Neural cell (in vitro differentiated cells): Measurements from ENCODE around the gene DCC. TPM values are rescaled to one million over a fixed set of nuclear protein-coding genes. Genes with fewer than 3 reads are reported as not detected.

ENCODE experiments used
- H2AFZ ChIP-seq: fragments of 200-600, 300-800 bp; sonication (generic), shearing (Covaris generic); 2 replicates; pipeline ENCODE4 v1.6.0; 2014; ENCODE audit warnings: low read depth, mild to moderate bottlenecking, antibody characterized with exemption, low read length, moderate library complexity
- H3F3A ChIP-seq: fragments of 200-600 bp; shearing (Covaris generic); 2 replicates; pipeline ENCODE4 v1.6.1; 2016; ENCODE audit warnings: mild to moderate bottlenecking, moderate library complexity, mixed read lengths, antibody characterized with exemption, low read length; ENCODE audit not compliant: insufficient read depth, poor library complexity, severe bottlenecking
- H3K27ac ChIP-seq: fragments of 200-600, 300-800 bp; sonication (generic), shearing (Covaris generic); 2 replicates; pipeline ENCODE4 v1.5.1; 2014; ENCODE audit warnings: mild to moderate bottlenecking, low read length, moderate library complexity
- H3K27me3 ChIP-seq: fragments of 300-800, 200-600 bp; sonication (generic), shearing (Covaris generic); 2 replicates; pipeline ENCODE4 v1.6.0; 2014; ENCODE audit warnings: mild to moderate bottlenecking, low read depth, low read length, moderate library complexity; ENCODE audit not compliant: insufficient read depth
- H3K36me3 ChIP-seq: fragments of 300-800, 200-600 bp; sonication (generic), shearing (Covaris generic); 2 replicates; pipeline ENCODE4 v1.5.1; 2014; ENCODE audit warnings: mild to moderate bottlenecking, antibody characterized with exemption, low read length, moderate library complexity; ENCODE audit not compliant: insufficient read depth
- H3K4me2 ChIP-seq: fragments of 300-800, 200-600 bp; sonication (generic), shearing (Covaris generic); 2 replicates; pipeline ENCODE4 v1.6.0; 2014; ENCODE audit warnings: mild to moderate bottlenecking, low read length
- H3K4me3 ChIP-seq: fragments of 300-800, 200-600 bp; sonication (generic), shearing (Covaris generic); 2 replicates; pipeline ENCODE4 v1.5.1; 2014; ENCODE audit warnings: mild to moderate bottlenecking, low read length, moderate library complexity
- H3K79me2 ChIP-seq: fragments of 200-600 bp; shearing (Covaris generic); replicated peaks from 2 replicates; pipeline ENCODE4 v1.6.0; 2014; ENCODE audit warnings: mild to moderate bottlenecking, low read length, moderate library complexity; ENCODE audit not compliant: insufficient read depth
- H3K9ac ChIP-seq: fragments of 300-800, 200-600 bp; sonication (generic), shearing (Covaris generic); 2 replicates; pipeline ENCODE4 v1.6.1; 2016; ENCODE audit warnings: mild to moderate bottlenecking, low read length, mixed read lengths
- H3K9me2 ChIP-seq: fragments of 200-600 bp; shearing (Covaris generic); 2 replicates; pipeline ENCODE4 v1.6.1; 2016; ENCODE audit warnings: mild to moderate bottlenecking, low read length, mixed read lengths; ENCODE audit not compliant: insufficient read depth
- H3K9me3 ChIP-seq: fragments of 200-600, 300-800 bp; sonication (generic), shearing (Covaris generic); 2 replicates; pipeline ENCODE4 v1.6.1; 2016; ENCODE audit warnings: mild to moderate bottlenecking, mixed run types, low read length, moderate library complexity, mixed read lengths
- H4K20me1 ChIP-seq: fragments of 200-600 bp; shearing (Covaris generic); 2 replicates; pipeline ENCODE4 v1.6.1; 2016; ENCODE audit warnings: mild to moderate bottlenecking, mixed run types; ENCODE audit not compliant: insufficient read depth
- CTCF ChIP-seq: fragments of 450-650 bp; IDR thresholded peaks from 2 replicates; pipeline ENCODE4 v1.5.1; 2014; ENCODE audit warnings: antibody characterized with exemption, mild to moderate bottlenecking, moderate library complexity; ENCODE audit not compliant: poor library complexity, severe bottlenecking
- EP300 ChIP-seq: fragments of 450-650 bp; conservative IDR thresholded peaks from 2 replicates; pipeline ENCODE4 v1.6.1; 2014; ENCODE audit warnings: antibody characterized with exemption, mild to moderate bottlenecking, moderate library complexity; ENCODE audit not compliant: poor library complexity, severe bottlenecking
- EZH2 ChIP-seq: fragments of 200-600, 300-800 bp; shearing (Covaris generic), sonication (generic); IDR thresholded peaks from 2 replicates; pipeline ENCODE4 v1.6.1; 2014; ENCODE audit warnings: antibody characterized with exemption, low read length, borderline replicate concordance, mild to moderate bottlenecking; ENCODE audit not compliant: insufficient read depth, poor library complexity, severe bottlenecking
- MXI1 ChIP-seq: fragments of 450-650 bp; conservative IDR thresholded peaks from 2 replicates; pipeline ENCODE4 v1.6.1; 2014; ENCODE audit warnings: antibody characterized with exemption, mild to moderate bottlenecking; ENCODE audit not compliant: poor library complexity, severe bottlenecking
- POLR2AphosphoS5 ChIP-seq: IDR thresholded peaks from 2 replicates; pipeline ENCODE4 v1.6.1; 2012
- RAD21 ChIP-seq: fragments of 450-650 bp; conservative IDR thresholded peaks from 2 replicates; pipeline ENCODE4 v1.6.1; 2014; ENCODE audit warnings: antibody characterized with exemption, mild to moderate bottlenecking, moderate library complexity
- REST ChIP-seq: IDR thresholded peaks from 2 replicates; pipeline ENCODE4 v1.6.1; 2012; ENCODE audit warnings: borderline replicate concordance
- SMC3 ChIP-seq: fragments of 450-650 bp; conservative IDR thresholded peaks from 2 replicates; pipeline ENCODE4 v1.6.1; 2014; ENCODE audit warnings: antibody characterized with exemption, mild to moderate bottlenecking, moderate library complexity; ENCODE audit not compliant: poor library complexity
- TAF1 ChIP-seq: IDR thresholded peaks from 2 replicates; pipeline ENCODE4 v1.6.1; 2012; ENCODE audit warnings: low read depth
- polyA plus RNA-seq: library from polyadenylated mRNA; depleted of rRNA; stranded (reverse); fragments of >200 nt; gene quantifications from 2 replicates; pipeline ENCODE4 v1.2.3, GENCODE V29; 2014

DCC gene
- polyA plus RNA-seq, 1 donor from 2014 or later, result 40.7 TPM

GRCh38 chr18:53451902-53452301 lies 1111.9 kb downstream of the DCC start:
- no peaks in the 10 kb centered on the region for H3K27me3 ChIP-seq
- no peaks in the 10 kb centered on the region for H3K36me3 ChIP-seq
- H3K9me3 ChIP-seq, result no peaks in the 10 kb centered on the region
- TF ChIP-seq POLR2AphosphoS5 (no peak), SMC3 (no peak), MXI1 (no peak), REST (no peak), TAF1 (no peak), CTCF (no peak), EZH2 (no peak), RAD21 (no peak), EP300 (no peak)
- no peak overlapping the region for H3K9ac ChIP-seq
- H3K4me3 ChIP-seq, result no peak overlapping the region
- H4K20me1 ChIP-seq, result no peaks in the 10 kb centered on the region
- H2AFZ ChIP-seq, result no peak overlapping the region
- no peak overlapping the region for H3K4me2 ChIP-seq
- no peak overlapping the region for H3K27ac ChIP-seq
- H3F3A ChIP-seq, result no peaks in the 10 kb centered on the region
- H3K79me2 ChIP-seq, result no peaks in the 10 kb centered on the region
- no peaks in the 10 kb centered on the region for H3K9me2 ChIP-seq

- Histone ChIP-seq H3K9me2 (no peaks in the 10 kb centered on the region), H3K36me3 (no peaks in the 10 kb centered on the region), H3K27me3 (no peaks in the 10 kb centered on the region), H2AFZ (no peak overlapping the region), H3K4me2 (no peak overlapping the region), H3K9me3 (no peaks in the 10 kb centered on the region), H3K4me3 (no peak overlapping the region), H3K27ac (no peak overlapping the region), H3K79me2 (no peaks in the 10 kb centered on the region), H3K9ac (no peak overlapping the region), H3F3A (no peaks in the 10 kb centered on the region), H4K20me1 (no peaks in the 10 kb centered on the region)
- TF ChIP-seq SMC3 (no peak), POLR2AphosphoS5 (no peak), MXI1 (no peak), EZH2 (no peak), CTCF (no peak)
These were observed 1117.1 kb downstream of the DCC start for GRCh38 chr18:53457068-53457467.
